Neural progenitor cell (in vitro differentiated cells): ENCODE data around the gene FBXL13. TPM values are rescaled to one million over a fixed set of nuclear protein-coding genes. Genes with fewer than 3 reads are reported as not detected.

ENCODE experiments used
- DNase-seq: peaks from one replicate; pipeline ENCODE4 v3.0.0-alpha.2; 2016; ENCODE audit warnings: low spot score
- H2AFZ ChIP-seq: fragments of 200-600 bp; sonication (generic); replicated peaks from 2 replicates; pipeline ENCODE4 v1.6.1; 2016; ENCODE audit warnings: antibody characterized with exemption
- H3F3A ChIP-seq: fragments of 200-600 bp; sonication (generic); 2 replicates; pipeline ENCODE4 v1.6.1; 2016; ENCODE audit warnings: antibody characterized with exemption, low read depth
- H3K27ac ChIP-seq: fragments of 200-600 bp; sonication (generic); 2 replicates; pipeline ENCODE4 v1.5.1; 2016; ENCODE audit warnings: mild to moderate bottlenecking
- H3K27me3 ChIP-seq: fragments of 200-600 bp; sonication (generic); 2 replicates; pipeline ENCODE4 v1.6.1; 2016; ENCODE audit warnings: mild to moderate bottlenecking, moderate library complexity
- H3K36me3 ChIP-seq: fragments of 200-600 bp; sonication (generic); 2 replicates; pipeline ENCODE4 v1.5.1; 2016
- H3K4me1 ChIP-seq: fragments of 200-600 bp; sonication (generic); 2 replicates; pipeline ENCODE4 v1.6.1; 2016; ENCODE audit warnings: mixed run types
- H3K4me2 ChIP-seq: fragments of 200-600 bp; sonication (generic); 2 replicates; pipeline ENCODE4 v1.6.1; 2016
- H3K4me3 ChIP-seq: fragments of 200-600 bp; sonication (generic); 2 replicates; pipeline ENCODE4 v1.5.1; 2016
- H3K79me2 ChIP-seq: fragments of 200-600 bp; sonication (generic); 2 replicates; pipeline ENCODE4 v1.6.1; 2016; ENCODE audit warnings: low read depth
- H3K9ac ChIP-seq: fragments of 200-600 bp; sonication (generic); 2 replicates; pipeline ENCODE4 v1.6.1; 2016
- H3K9me3 ChIP-seq: fragments of 200-600 bp; sonication (generic); 2 replicates; pipeline ENCODE4 v1.5.1; 2016; ENCODE audit warnings: low read depth
- H4K20me1 ChIP-seq: fragments of 200-600 bp; sonication (generic); 2 replicates; pipeline ENCODE4 v1.6.1; 2016; ENCODE audit warnings: low read depth
- H3K27ac Mint-ChIP-seq: 3 replicates; pipeline ENCODE4 v1.8.0; 2021; ENCODE audit warnings: mixed read lengths
- H3K27me3 Mint-ChIP-seq: 2 replicates; pipeline ENCODE4 v1.8.0; 2022; ENCODE audit warnings: low read depth, mild to moderate bottlenecking, inconsistent platforms, moderate library complexity, mixed read lengths; ENCODE audit not compliant: insufficient read depth
- H3K36me3 Mint-ChIP-seq: 3 replicates; pipeline ENCODE4 v1.8.0; 2021; ENCODE audit warnings: mixed read lengths
- H3K4me1 Mint-ChIP-seq: 3 replicates; pipeline ENCODE4 v1.8.0; 2021; ENCODE audit warnings: mixed read lengths
- H3K4me3 Mint-ChIP-seq: 3 replicates; pipeline ENCODE4 v1.8.0; 2021; ENCODE audit warnings: mild to moderate bottlenecking, moderate library complexity, mixed read lengths
- H3K9me3 Mint-ChIP-seq: 3 replicates; pipeline ENCODE4 v1.8.0; 2020; ENCODE audit warnings: mixed read lengths
- CTCF ChIP-seq: fragments of 200-600 bp; sonication (generic); IDR thresholded peaks from 2 replicates; pipeline ENCODE4 v1.5.1; 2017; ENCODE audit warnings: antibody characterized with exemption, mild to moderate bottlenecking
- EZH2 ChIP-seq: fragments of 200-600 bp; sonication (generic); IDR thresholded peaks from 2 replicates; pipeline ENCODE4 v1.6.1; 2017; ENCODE audit warnings: antibody characterized with exemption, mild to moderate bottlenecking, moderate library complexity
- EZH2phosphoT487 ChIP-seq: fragments of 200-600 bp; sonication (generic); IDR thresholded peaks from 2 replicates; pipeline ENCODE4 v1.6.1; 2017; ENCODE audit warnings: antibody characterized with exemption
- total RNA-seq: library from RNA; depleted of rRNA; stranded (reverse); fragments of >200 nt; gene quantifications from 2 replicates; pipeline ENCODE4 v1.2.3, GENCODE V29; 2015; ENCODE audit warnings: low replicate concordance

FBXL13 gene
- total RNA-seq, 1 donor from 2014 or later = 8.2 TPM

- H3K4me1 Mint-ChIP-seq = peaks cover 20% of the 10 kb centered on the region
- H3F3A ChIP-seq = peaks cover 20% of the 10 kb centered on the region
- H3K27ac Mint-ChIP-seq = no peak overlapping the region
- no peaks in the 10 kb centered on the region for H3K9me3 Mint-ChIP-seq
- no peak overlapping the region for H2AFZ ChIP-seq
- peaks cover 73% of the 10 kb centered on the region for H3K79me2 ChIP-seq
- peaks cover 6% of the 10 kb centered on the region for H3K4me1 ChIP-seq
- no peak overlapping the region for H3K4me3 Mint-ChIP-seq
- no peak overlapping the region for H3K4me2 ChIP-seq
- no peaks in the 10 kb centered on the region for H3K9me3 ChIP-seq
- DNase-seq = no peak
- H3K4me3 ChIP-seq = no peak overlapping the region
- peaks cover 7% of the 10 kb centered on the region for H3K27me3 Mint-ChIP-seq
- no peaks in the 10 kb centered on the region for H3K27me3 ChIP-seq
- H3K27ac ChIP-seq = no peak overlapping the region
- no peak for TF ChIP-seq EZH2
- no peak for TF ChIP-seq EZH2phosphoT487
- TF ChIP-seq CTCF = no peak
- H4K20me1 ChIP-seq = peaks cover 3% of the 10 kb centered on the region
- no peaks in the 10 kb centered on the region for H3K36me3 ChIP-seq
- H3K36me3 Mint-ChIP-seq = peaks cover 4% of the 10 kb centered on the region
- no peak overlapping the region for H3K9ac ChIP-seq
Observed at GRCh38 chr7:103077318-103077717, 2.7 kb upstream of the FBXL13 start.

GRCh38 chr7:103076764-103077163 lies 2.2 kb upstream of the FBXL13 start:
- no peaks in the 10 kb centered on the region for H3K27me3 ChIP-seq
- no peak overlapping the region for H2AFZ ChIP-seq
- H3K4me3 Mint-ChIP-seq = peak overlapping the region; percentile 98
- H3K4me1 ChIP-seq = peaks cover 6% of the 10 kb centered on the region
- H3K9ac ChIP-seq = no peak overlapping the region
- H3K79me2 ChIP-seq = peaks cover 67% of the 10 kb centered on the region
- H3K27ac ChIP-seq = no peak overlapping the region
- peaks cover 3% of the 10 kb centered on the region for H4K20me1 ChIP-seq
- peaks cover 4% of the 10 kb centered on the region for H3K36me3 Mint-ChIP-seq
- H3K9me3 ChIP-seq = no peaks in the 10 kb centered on the region
- TF ChIP-seq EZH2phosphoT487 (no peak), CTCF (no peak), EZH2 (no peak)
- H3K27ac Mint-ChIP-seq = no peak overlapping the region
- DNase-seq = no peak
- no peak overlapping the region for H3K4me2 ChIP-seq
- H3K27me3 Mint-ChIP-seq = peaks cover 7% of the 10 kb centered on the region
- H3K36me3 ChIP-seq = no peaks in the 10 kb centered on the region
- H3K9me3 Mint-ChIP-seq = no peaks in the 10 kb centered on the region
- H3K4me1 Mint-ChIP-seq = peaks cover 20% of the 10 kb centered on the region
- H3K4me3 ChIP-seq = no peak overlapping the region
- peaks cover 20% of the 10 kb centered on the region for H3F3A ChIP-seq

GRCh38 chr7:103075337-103075918 lies 832 bp upstream of the FBXL13 start:
- H3K27ac Mint-ChIP-seq = peak overlapping the region; percentile 50
- peak overlapping the region; percentile 98 for H3K4me3 Mint-ChIP-seq
- peaks cover 7% of the 10 kb centered on the region for H3K27me3 Mint-ChIP-seq
- Histone ChIP-seq H3K27me3 (no peaks in the 10 kb centered on the region), H3K79me2 (peaks cover 54% of the 10 kb centered on the region), H3K4me1 (peaks cover 6% of the 10 kb centered on the region), H3K9ac (peak overlapping the region; percentile 58), H3K27ac (peak overlapping the region; percentile 84), H3K9me3 (no peaks in the 10 kb centered on the region), H4K20me1 (peaks cover 3% of the 10 kb centered on the region), H3K4me3 (peak overlapping the region; percentile 80), H2AFZ (peak overlapping the region; percentile 90), H3K36me3 (no peaks in the 10 kb centered on the region), H3K4me2 (peak overlapping the region; percentile 82), H3F3A (peaks cover 20% of the 10 kb centered on the region)
- H3K4me1 Mint-ChIP-seq = peaks cover 20% of the 10 kb centered on the region
- peaks cover 2% of the 10 kb centered on the region for H3K9me3 Mint-ChIP-seq
- TF ChIP-seq CTCF = no peak
- TF ChIP-seq EZH2phosphoT487 = no peak
- TF ChIP-seq EZH2 = no peak
- H3K36me3 Mint-ChIP-seq = peaks cover 7% of the 10 kb centered on the region
- DNase-seq = peak; percentile 78
